ENCODE results near the gene TNF.

Gene TNF

GRCh38 chr6:31528307-31528777 lies 47.0 kb upstream of the TNF start (continued):
- TF ChIP-seq ZNF8 (CRISPR knock-in tag; IDR thresholded peaks at IDR 0.05) (no peak), TOX (CRISPR knock-in tag; IDR thresholded peaks at IDR 0.05; ENCODE audit: borderline replicate concordance) (no peak)

GRCh38 chr6:31528821-31529328 lies 46.5 kb upstream of the TNF start, which contains the start of gene MCCD1:
Gene MCCD1, plus strand, starts transcription at chr6:31528962. Its CDS starts 53 bp downstream, at chr6:31529015.
- ATAC-seq = peak; percentile 33
- no peak for TF ChIP-seq ZNF8 (CRISPR knock-in tag; IDR thresholded peaks at IDR 0.05)
- TF ChIP-seq GLIS3 (CRISPR knock-in tag; IDR thresholded peaks at IDR 0.05) = 0 out of 2 replicates have a peak, but pooled peaks have one; percentile 29

- peak; percentile 4 for ATAC-seq
- TF ChIP-seq GLIS3 (CRISPR knock-in tag; IDR thresholded peaks at IDR 0.05) (no peak), ARNTL (CRISPR knock-in tag; IDR thresholded peaks at IDR 0.05; ENCODE audit: borderline replicate concordance, low read depth) (no peak), POU6F1 (CRISPR knock-in tag; IDR thresholded peaks at IDR 0.05; ENCODE audit: borderline replicate concordance, low read depth) (no peak), RARB (CRISPR knock-in tag; IDR thresholded peaks at IDR 0.05) (no peak), CSDC2 (CRISPR knock-in tag; IDR thresholded peaks at IDR 0.05) (no peak), ESRRG (CRISPR knock-in tag; IDR thresholded peaks at IDR 0.05) (0 out of 2 replicates have a peak, but pooled peaks have one; percentile 23), PPARA (CRISPR knock-in tag; IDR thresholded peaks at IDR 0.05; ENCODE audit: borderline replicate concordance) (no peak), ZNF8 (CRISPR knock-in tag; IDR thresholded peaks at IDR 0.05) (no peak), BACH2 (CRISPR knock-in tag; IDR thresholded peaks at IDR 0.05; ENCODE audit: borderline replicate concordance) (no peak), ZNF70 (CRISPR knock-in tag; IDR thresholded peaks at IDR 0.05) (no peak), ISL1 (CRISPR knock-in tag; IDR thresholded peaks at IDR 0.05) (no peak), CSRNP3 (CRISPR knock-in tag; IDR thresholded peaks at IDR 0.05) (0 out of 2 replicates have a peak, but pooled peaks have one; percentile 43), ZFP3 (CRISPR knock-in tag; IDR thresholded peaks at IDR 0.05) (no peak)
- TF ChIP-seq, protein P1, sequence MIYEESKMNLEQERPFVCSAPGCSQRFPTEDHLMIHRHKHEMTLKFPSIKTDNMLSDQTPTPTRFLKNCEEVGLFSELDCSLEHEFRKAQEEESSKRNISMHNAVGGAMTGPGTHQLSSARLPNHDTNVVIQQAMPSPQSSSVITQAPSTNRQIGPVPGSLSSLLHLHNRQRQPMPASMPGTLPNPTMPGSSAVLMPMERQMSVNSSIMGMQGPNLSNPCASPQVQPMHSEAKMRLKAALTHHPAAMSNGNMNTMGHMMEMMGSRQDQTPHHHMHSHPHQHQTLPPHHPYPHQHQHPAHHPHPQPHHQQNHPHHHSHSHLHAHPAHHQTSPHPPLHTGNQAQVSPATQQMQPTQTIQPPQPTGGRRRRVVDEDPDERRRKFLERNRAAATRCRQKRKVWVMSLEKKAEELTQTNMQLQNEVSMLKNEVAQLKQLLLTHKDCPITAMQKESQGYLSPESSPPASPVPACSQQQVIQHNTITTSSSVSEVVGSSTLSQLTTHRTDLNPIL (CRISPR knock-in tag; IDR thresholded peaks at IDR 0.05; ENCODE audit: low read depth) = 0 out of 2 replicates have a peak, but pooled peaks have one; percentile 16
- TF ChIP-seq, protein P2, sequence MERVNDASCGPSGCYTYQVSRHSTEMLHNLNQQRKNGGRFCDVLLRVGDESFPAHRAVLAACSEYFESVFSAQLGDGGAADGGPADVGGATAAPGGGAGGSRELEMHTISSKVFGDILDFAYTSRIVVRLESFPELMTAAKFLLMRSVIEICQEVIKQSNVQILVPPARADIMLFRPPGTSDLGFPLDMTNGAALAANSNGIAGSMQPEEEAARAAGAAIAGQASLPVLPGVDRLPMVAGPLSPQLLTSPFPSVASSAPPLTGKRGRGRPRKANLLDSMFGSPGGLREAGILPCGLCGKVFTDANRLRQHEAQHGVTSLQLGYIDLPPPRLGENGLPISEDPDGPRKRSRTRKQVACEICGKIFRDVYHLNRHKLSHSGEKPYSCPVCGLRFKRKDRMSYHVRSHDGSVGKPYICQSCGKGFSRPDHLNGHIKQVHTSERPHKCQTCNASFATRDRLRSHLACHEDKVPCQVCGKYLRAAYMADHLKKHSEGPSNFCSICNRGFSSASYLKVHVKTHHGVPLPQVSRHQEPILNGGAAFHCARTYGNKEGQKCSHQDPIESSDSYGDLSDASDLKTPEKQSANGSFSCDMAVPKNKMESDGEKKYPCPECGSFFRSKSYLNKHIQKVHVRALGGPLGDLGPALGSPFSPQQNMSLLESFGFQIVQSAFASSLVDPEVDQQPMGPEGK (CRISPR knock-in tag; IDR thresholded peaks at IDR 0.05; ENCODE audit: borderline replicate concordance) = no peak
These were observed 45.8 kb upstream of the TNF start for GRCh38 chr6:31529329-31530150.

DNA sequence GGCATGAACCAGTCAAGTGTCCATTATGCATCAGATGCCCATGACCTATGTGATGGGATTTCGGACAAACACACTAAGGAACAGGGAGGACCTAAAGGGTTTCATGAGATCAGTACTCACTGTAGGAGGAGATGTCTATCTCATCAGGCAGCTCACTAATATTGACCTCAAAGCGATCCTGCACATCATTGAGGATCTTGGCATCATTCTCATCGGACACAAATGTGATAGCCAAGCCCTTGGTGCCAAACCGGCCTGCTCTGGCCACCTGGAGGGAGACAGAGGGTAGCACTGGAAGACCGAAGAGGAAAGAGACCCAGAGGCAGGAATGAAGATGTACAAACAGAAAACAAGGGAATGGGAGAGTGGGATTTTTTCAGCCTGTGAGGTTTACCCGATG lies 44.7 kb upstream of the TNF start:
- TF ChIP-seq POU6F1 (CRISPR knock-in tag; IDR thresholded peaks at IDR 0.05; ENCODE audit: borderline replicate concordance, low read depth) (no peak), TOX (CRISPR knock-in tag; IDR thresholded peaks at IDR 0.05; ENCODE audit: borderline replicate concordance) (no peak), GLIS3 (CRISPR knock-in tag; IDR thresholded peaks at IDR 0.05) (no peak), ZFP30 (CRISPR knock-in tag; IDR thresholded peaks at IDR 0.05) (no peak), OSR1 (CRISPR knock-in tag; IDR thresholded peaks at IDR 0.05) (no peak), CSDC2 (CRISPR knock-in tag; IDR thresholded peaks at IDR 0.05) (no peak)
- TF ChIP-seq, protein P1 (CRISPR knock-in tag; IDR thresholded peaks at IDR 0.05; ENCODE audit: low read depth) = no peak

More for the DNA sequence above, 44.7 kb upstream of the TNF start:
- no peak for ATAC-seq
